NCI-H524 (cell line): Measurements from ENCODE around the gene SBNO2.

Experiments used
- DNase-seq, 2 experiments: peaks; one replicate each; lab custom pipeline; 2025; lab: John Stamatoyannopoulos, UW

SBNO2 gene

DNA sequence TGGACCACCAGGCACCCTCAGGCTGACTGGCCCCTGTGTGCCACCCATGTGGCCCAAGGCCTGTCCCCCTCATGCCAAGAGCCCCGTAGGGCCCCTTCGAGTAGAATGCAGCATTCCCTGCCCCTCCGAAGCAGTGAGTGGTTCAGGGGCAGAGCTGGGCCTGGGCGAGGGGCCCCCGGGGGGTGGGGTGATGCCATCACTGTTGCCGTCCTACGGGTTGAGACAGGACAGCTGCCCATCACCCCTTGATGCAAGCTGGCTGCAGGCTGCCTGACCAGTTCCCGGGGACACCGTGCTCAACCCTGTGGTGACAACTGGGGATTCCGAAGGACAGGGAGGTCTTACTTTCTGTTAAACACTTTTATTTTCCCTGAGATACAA lies 4.7 kb downstream of the SBNO2 start:
- no peak for DNase-seq

DNA sequence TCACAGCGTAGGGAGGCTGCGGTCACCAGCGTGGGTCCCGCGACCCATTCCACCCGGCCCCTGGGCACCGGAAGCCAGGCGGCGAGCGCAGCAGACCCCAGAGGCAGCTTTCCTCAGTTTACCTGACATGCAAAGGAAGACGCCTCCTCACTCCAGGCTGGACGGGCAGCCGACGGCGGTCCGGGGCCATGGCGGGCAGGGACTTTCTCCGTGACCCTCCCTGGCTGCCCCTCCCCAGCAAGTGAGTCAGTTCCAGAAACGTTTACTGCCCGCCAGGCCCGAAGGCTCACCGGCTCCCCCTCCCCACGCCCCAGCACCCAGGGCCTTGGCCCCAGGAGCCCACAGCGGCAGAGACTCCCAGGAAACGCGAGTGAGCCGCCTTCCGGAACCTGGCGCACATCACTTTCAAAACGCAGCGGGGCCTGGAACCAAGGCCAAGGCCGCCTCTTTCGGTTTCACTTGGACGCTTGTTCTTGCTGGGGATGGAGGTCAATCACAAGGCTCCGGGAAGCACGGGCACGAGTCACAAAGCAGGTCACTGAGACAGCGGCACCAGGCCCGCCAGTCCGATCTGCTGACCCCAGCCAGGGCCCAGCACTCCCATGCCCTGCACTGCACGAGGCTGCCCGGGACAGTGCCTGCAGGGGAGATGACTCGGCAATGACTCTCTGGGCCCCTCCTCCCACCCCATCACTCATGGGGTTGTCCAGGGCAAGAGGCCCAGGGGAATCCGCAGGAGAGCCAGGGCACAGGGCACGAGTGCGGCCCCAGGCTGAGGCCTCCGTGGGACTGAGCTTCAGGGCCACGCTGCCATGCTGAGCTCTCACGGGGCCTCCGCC lies 5.3 kb downstream of the SBNO2 start:
- no peak for DNase-seq

GRCh38 chr19:1167687-1168571 lies 6.1 kb downstream of the SBNO2 start:
- DNase-seq: no peak

DNA sequence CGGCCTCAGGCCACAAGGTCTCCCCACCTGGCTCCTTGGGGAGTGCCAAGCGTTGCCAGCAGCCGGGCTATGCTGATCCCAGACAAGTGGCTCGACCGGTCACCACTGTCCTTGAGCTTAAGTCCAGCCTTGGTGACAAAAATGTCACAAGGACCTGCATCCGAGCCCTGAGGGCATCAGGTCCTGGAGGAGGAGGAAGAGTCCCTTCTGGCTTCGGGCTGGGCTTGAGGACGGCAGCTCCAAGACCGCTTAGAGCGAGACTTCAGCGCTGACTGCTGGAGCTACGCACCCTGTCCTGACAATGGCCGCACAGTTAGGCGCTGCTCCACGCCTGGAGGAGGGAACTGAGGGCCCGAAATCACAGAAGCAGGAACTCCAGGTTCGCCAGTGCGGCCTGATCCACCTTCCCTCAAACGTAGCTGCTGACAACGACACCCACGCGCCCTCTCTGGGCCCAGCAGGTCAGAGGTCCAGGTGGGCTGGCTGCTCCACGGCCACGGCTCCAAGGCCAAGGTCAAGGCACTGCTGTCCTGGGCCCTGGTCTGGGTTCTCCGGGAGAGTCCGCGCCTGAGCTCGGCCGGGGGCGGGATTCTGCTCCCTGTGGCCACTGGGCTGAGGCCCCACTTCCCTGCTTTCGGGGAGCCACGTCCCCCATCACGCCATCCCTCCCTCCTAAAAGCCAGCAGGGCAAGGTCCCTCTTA lies 7.0 kb downstream of the SBNO2 start:
- DNase-seq: no peak

DNA sequence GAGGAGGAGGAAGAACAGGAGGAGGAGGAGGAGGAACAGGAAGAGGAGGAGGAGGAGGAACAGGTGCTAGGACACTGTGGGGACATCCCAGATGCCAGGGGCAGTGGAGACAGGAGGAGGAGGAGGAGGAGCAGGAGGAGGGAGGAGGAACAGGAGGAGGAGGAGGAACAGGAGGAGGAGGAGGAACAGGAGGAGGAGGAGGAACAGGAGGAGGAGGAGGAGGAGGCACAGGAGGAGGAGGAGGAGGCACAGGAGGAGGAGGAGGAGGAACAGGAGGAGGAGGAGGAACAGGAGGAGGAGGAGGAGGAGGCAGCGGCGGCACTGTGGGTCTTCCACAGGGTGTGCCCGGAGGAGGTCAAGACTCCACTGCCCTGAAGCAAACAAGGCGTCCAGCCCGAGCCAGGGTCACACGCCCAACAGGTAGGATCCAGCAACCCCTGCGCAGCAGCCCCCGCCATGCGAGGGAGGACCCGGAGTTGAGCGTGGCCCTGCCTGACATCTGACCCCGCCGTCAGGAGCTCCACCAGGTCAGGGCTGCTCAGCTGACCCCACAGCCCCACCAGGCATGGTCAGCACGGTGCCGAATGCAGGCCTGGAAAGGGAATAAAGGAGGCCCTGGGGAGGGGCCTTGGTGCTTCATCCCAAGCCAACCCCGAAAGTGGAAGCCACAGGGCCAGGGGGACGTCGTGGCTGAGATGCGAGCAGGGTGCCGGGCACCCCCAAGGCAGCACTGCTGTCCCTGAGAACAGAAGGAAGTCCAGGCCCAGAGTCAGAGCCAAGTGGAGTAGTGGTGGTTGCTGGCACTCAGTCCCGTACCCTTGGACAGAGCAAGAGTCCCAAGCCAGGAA lies 9.2 kb downstream of the SBNO2 start:
- DNase-seq: no peak

- DNase-seq: no peak
Observed at GRCh38 chr19:1163934-1164683, 10.0 kb downstream of the SBNO2 start.

DNA sequence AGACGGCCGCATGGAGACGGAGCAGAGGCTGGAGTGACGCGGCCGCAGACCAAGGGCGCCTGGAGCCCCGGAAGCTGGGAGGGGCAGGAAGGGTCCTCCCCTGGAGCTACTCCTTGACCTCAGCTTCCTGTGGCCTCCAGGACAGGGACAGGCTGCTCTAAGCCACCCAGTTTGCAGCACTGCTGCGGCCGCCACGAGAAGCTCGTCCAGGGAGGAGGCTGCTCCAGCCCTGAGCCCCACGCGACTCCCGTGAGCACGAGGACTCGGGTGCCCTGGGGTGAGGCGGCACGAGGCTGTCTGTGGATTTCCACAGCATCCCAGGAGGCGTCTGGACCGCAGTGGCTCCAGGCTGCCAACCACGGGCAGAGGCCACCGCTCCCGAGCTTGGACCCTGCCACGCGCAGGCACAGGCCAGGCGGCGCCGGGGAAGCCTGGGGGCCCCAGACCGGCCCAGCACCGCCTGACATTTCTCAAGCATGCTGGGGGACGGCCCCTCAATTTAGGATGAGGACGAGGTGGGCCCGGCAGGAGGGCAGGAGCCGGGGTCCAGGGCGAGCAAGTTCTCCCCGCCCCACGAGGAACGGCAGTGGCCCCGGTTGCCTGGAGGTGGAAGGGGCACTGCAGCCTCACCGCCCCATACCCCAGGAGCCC lies 10.7 kb downstream of the SBNO2 start:
- no peak for DNase-seq

DNA sequence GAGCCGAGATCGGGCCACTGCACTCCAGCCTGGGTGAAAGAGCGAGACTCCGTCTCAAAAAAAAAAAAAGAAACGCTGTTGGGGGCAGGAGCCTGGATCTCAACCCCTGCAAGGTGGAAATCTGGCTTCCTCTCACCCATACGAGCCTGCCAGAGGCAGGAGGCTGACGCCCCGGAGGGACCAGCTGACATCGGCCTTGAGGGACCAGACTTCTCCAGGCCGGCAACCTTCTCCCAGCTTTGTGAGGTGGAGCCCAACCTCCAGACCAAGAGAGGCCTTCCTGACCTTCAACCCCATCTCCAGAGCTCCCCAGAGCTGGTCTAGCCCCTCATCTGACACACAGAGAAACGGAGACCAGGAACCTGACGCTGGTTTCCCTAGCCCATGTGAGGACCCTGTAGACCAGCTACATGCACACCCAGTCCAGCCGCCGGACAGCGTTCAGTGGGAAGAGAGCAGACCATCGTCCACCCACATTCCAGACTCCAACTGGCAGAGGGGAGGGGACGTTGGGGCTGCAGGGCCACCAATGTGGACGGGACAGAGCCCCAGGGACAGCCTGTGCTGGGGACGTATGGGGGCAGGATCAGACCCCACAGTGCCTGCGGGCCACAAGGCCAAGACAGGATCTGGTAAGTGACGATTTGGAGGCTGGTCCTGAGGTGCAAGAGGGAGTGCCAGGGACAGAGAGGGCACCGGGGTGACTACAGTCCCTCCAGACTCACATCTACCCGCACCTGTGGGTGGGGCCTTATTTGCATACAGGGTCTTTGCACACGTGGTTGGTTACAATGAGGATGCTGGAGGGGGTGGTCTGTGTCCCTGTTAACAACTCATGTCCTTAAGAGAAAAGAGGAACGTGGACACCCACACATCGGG lies 11.4 kb downstream of the SBNO2 start:
- no peak for DNase-seq

DNA sequence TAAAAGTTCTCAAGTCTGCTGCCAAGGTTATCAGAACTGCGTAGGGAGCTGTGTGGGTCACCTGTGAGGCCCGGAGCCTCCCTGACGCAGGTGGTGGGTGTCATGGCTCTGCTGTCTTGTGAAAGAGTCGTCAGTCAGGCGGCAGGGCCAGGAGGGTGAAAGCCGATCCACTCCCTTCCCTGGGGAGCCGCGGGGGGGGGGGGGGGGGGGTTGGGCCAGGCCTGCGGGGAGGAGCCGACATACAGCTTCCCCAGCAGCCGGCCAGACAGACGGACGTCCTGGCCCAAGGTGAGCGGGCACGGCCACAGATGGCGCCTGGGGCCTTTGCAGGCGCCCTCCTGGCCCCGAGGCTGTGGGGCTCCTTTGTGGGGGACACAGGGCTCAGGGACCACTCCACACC lies 12.4 kb downstream of the SBNO2 start:
- no peak for DNase-seq

GRCh38 chr19:1159864-1160595 lies 14.0 kb downstream of the SBNO2 start:
- DNase-seq: no peak

DNA sequence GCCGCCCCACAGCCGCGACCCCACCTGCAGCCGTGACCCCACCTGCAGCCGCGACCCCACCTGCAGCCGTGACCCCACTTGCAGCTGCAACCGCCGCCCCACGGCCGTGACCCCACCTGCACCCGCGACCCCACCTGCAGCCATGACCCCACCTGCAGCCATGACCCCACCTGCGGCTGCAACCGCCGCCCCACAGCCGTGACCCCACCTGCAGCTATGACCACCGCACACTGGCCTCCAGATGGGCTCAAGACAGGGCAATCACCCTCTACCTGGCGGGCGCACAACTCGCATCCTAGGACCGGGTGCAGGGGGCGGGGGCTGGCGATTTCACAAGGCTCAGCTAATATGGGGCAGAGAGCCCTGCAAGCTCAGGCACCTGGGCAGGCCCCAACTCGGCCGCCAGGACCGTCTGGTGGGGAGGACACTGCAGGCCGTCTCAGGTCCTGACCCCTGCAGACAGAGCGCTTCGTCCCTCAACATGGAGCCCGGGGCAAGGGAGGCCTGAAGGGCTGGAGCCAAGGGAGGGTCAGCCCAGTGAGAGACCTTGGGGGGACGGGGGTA lies 15.1 kb downstream of the SBNO2 start:
- DNase-seq: no peak

GRCh38 chr19:1157931-1158884 lies 15.9 kb downstream of the SBNO2 start:
- no peak for DNase-seq

- DNase-seq: no peak
Observed at GRCh38 chr19:1156830-1157615, 17.0 kb downstream of the SBNO2 start.

DNA sequence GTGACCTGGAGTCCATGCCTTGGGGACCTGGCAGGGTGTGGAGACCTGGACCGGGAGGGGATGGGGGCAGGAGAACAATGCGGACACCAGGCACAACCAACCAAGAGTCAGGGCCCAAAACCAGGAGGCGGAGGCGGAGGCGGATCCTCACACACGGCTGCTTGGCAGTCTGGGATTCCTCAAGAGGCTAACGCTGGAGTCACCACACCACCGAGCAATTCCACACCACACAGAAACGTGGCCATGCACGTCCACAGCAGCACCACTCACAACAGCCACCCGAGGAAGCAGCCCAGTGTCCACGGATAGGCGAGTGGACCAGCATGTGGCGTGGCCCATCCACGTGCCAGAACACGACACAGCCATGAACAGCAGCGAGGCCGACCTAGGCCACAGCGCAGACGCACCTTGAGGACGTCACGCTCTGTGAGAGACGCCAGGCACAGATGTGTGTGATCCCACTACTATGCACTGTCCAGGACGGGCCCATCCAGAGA lies 17.7 kb downstream of the SBNO2 start:
- no peak for DNase-seq

DNA sequence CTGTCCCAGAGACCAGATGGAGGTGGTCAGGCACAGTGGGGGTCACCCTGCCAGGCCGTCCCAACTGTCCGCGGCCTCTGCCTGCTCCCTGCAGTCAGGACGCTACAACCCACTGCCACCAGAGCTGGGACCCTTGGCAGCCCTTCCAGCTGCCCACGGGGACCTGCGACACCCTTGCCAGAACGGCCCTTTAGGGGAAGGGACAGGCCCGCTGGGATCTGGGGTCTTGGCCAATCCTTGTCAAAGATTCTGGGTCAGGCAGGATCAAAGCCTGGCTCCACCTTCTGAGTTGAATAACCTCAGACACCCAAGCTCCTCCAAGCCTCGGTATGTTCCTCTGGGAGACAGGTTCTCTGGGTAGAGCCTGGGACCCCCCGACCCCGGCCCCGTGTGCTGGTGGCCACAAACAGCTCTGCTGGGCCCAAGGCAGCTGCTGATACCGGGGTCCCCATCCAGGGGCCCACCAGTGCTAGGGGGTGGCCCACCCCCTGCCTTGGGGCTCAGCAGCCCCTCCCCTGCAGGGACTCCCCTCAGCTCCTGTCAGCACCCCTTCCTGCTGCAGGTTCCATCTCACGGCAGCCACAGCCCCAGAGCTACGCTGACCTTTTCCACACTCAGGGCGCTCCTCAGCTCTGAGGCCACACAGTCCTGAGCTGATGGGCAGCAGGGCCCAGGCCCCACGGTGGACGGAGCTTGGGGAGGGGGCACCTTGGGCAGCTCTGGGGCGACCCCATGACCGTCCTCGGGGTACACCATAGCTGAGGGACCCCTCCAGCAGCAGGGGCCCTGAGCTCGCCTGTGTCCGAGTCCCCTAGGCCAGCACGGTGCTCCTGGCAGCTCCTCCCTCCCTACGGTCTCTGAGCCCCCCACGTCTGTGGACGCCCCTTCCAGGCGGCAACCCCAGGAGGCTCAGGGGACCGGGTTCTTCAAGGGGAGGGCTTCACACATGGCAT lies 18.4 kb downstream of the SBNO2 start:
- DNase-seq: no peak
